Inflammatory macrophage treated with lipopolysaccharide for 1 hour (primary cell): Measurements from ENCODE around the gene LGALS9.
"Not testable (repeated sequence)": the region's sequence is repeated elsewhere in the genome, so short reads cannot be mapped to it uniquely, and the experiment has no call there.

Source experiments
- DNase-seq, 2 donors: peaks; one replicate each; pipeline ENCODE4 v3.0.0-alpha.2; 2020 to 2022

The LGALS9 gene

GRCh38 chr17:27631897-27632725 is 1.1 kb downstream of the LGALS9 start:
- DNase-seq: no peak

GRCh38 chr17:27632766-27633165 is 1.8 kb downstream of the LGALS9 start:
- DNase-seq: peak; percentile 79 to 96

GRCh38 chr17:27633312-27634025 is 2.5 kb downstream of the LGALS9 start:
- no peak for DNase-seq

- DNase-seq: no peak
Observed at GRCh38 chr17:27634026-27634335, 3.0 kb downstream of the LGALS9 start.

- DNase-seq: peak; percentile 41 to 65
Observed at GRCh38 chr17:27634776-27635175, 3.8 kb downstream of the LGALS9 start.

GRCh38 chr17:27635275-27635823 is 4.4 kb downstream of the LGALS9 start:
- peak; percentile 84 to 90 for DNase-seq

GRCh38 chr17:27636005-27636520 is 5.1 kb downstream of the LGALS9 start:
- DNase-seq: not testable (repeated sequence)

- DNase-seq: not testable (repeated sequence)
Observed at GRCh38 chr17:27637818-27638217, 6.8 kb downstream of the LGALS9 start.

- DNase-seq: peak in 1 of 2 donors; percentile 27
Observed at GRCh38 chr17:27638415-27638914, 7.5 kb downstream of the LGALS9 start.

- no peak for DNase-seq
Observed at GRCh38 chr17:27640790-27641189, 9.8 kb downstream of the LGALS9 start.

GRCh38 chr17:27644586-27644985 is 13.6 kb downstream of the LGALS9 start:
- DNase-seq: no peak

- not testable (repeated sequence) for DNase-seq
Observed at GRCh38 chr17:27645621-27646020, 14.6 kb downstream of the LGALS9 start.

- DNase-seq: no peak
Observed at GRCh38 chr17:27646232-27646631, 15.2 kb downstream of the LGALS9 start.

GRCh38 chr17:27647765-27648164 is 16.8 kb downstream of the LGALS9 start:
- DNase-seq: no peak

- not testable (repeated sequence) for DNase-seq
Observed at GRCh38 chr17:27649111-27649571, 18.2 kb downstream of the LGALS9 start.

GRCh38 chr17:27649929-27650328 is 18.9 kb downstream of the LGALS9 start:
- no peak for DNase-seq

- DNase-seq: no peak
Observed at GRCh38 chr17:27650836-27651235, 19.8 kb downstream of the LGALS9 start.

GRCh38 chr17:27651411-27652345 is 20.7 kb downstream of the LGALS9 start:
- DNase-seq: peak; percentile 32 to 92

- not testable (repeated sequence) for DNase-seq
Observed at GRCh38 chr17:27653449-27653971, 22.5 kb downstream of the LGALS9 start.

- no peak for DNase-seq
Observed at GRCh38 chr17:27654136-27654535, 23.1 kb downstream of the LGALS9 start.

- peak; percentile 29 to 85 for DNase-seq
Observed at GRCh38 chr17:27654654-27655524, 23.9 kb downstream of the LGALS9 start.
